Astrocyte of the spinal cord (primary cell): ENCODE results near the gene GOLGA2.
"Not testable (repeated sequence)": the region's sequence is repeated elsewhere in the genome, so short reads cannot be mapped to it uniquely, and the experiment has no call there.

Experiments
- DNase-seq: peaks from one replicate; pipeline ENCODE4 v3.0.0; 2011; ENCODE audit warnings: low read depth, low spot score
- H3K4me3 ChIP-seq: 2 replicates; pipeline ENCODE4 v1.5.1; 2011; ENCODE audit warnings: low read depth, mild to moderate bottlenecking, low read length, moderate library complexity
- CTCF ChIP-seq: IDR thresholded peaks from 2 replicates; pipeline ENCODE4 v1.5.1; 2012; ENCODE audit warnings: low read depth, mild to moderate bottlenecking, low read length, inconsistent platforms
- in situ Hi-C: cut with HindIII; loops from 2 replicates; pipeline ENCODE4 v1.10.0; 2017; ENCODE audit warnings: low sequenced_read_pairs

Gene GOLGA2

GRCh38 chr9:128280084-128280622, 4.3 kb upstream of the GOLGA2 start:
- TF ChIP-seq CTCF: no peak
- in situ Hi-C loops: no loop called here
- no peak for DNase-seq
- H3K4me3 ChIP-seq: no peak overlapping the region

- H3K4me3 ChIP-seq, DNase-seq, in situ Hi-C loops: not testable (repeated sequence)
These were observed 3.6 kb upstream of the GOLGA2 start for GRCh38 chr9:128279088-128280073.

DNA sequence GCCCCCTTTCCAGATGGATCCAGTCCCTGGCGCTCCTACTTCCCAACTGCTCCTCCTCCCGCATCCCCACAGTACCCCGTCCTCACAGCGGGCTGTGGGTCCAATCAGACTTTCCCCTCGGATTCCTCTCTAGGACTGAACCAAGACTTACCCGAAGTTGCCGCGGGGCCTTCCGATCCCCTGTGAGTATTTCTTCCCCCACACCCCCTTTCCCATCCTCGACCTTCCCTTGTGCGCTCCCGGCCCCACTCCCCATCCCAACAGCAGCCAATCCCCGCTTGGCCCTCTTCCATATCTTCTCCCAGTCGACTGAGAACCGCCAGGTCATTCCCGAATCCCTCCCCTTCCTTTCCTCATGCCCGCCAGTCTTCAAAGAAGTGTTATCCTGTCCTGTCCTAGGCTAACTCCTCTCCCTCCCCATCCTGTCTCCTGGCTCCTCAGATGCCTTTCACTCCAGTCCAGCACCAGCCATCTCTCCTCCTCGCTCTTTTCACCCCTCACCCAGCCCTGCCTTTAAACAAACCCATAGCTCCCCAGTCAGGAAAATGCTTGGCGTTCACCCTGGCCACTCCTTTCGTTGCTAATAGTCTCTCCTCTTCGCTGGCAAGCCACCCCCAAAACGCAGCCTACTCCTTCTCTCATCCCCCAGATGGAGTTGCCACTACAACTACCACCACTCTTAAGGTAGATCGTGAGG, 915 bp upstream of the GOLGA2 start:
- no peak for TF ChIP-seq CTCF
- DNase-seq: peak; percentile 25
- in situ Hi-C loops: no loop called here
- peak overlapping the region; percentile 92 for H3K4me3 ChIP-seq

GRCh38 chr9:128276008-128276573, 284 bp upstream of the GOLGA2 start, which contains the start of gene SWI5:
TSS of gene SWI5 (plus strand) at chr9:128276276.
- peak; percentile 99 for DNase-seq
- in situ Hi-C loops: no loop called here
- H3K4me3 ChIP-seq: peak within 1 kb of the TSS; percentile 92
- no peak for TF ChIP-seq CTCF

DNA sequence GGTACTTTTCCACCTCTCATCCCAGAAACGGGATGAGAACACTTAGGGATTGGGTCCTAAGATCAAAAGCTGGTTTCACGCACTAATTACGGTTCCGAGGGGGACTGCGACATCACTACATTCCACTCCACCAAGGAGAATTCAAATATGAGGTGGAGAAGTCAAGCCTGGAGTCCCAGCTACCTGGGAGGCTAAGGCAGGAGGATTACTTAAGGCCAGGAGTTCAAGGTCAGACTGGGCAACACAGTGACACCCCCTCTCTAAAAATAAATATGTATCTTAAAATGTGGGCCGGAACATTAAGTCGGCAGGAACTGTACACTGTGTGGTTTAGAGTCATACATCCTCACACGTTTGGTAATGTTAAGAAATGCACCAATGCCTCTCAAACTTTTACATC, 1.6 kb downstream of the GOLGA2 start:
- in situ Hi-C loops: no loop called here
- TF ChIP-seq CTCF: no peak
- DNase-seq: no peak
- peak overlapping the region; percentile 92 for H3K4me3 ChIP-seq

DNA sequence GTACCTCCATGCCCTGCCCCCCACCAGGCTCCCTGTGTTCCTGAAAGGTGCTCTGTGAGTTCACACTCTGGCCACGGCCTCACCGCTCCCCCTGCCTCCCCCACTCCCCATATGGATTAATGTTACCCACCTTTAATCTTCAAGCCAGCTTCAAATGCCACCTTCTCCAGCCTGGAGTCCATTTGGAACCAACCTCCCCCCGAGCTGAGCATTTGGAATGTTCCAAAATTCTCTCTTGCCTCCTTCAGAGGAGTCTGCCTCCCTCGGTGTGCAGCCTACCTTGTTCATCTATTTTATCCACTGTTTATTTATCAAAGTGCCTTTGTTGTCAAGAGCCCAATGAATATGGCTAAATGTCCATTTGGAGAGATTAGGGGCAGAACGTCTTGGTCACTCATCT, 4.3 kb downstream of the GOLGA2 start:
- no peak for DNase-seq
- no peak overlapping the region for H3K4me3 ChIP-seq
- in situ Hi-C loops: no loop called here
- TF ChIP-seq CTCF: no peak
